ENCODE measurements around the gene PDZRN4. TPM values are rescaled to one million over a fixed set of nuclear protein-coding genes. Genes with fewer than 3 reads are reported as not detected.

PDZRN4 gene
- total RNA-seq, 1 donor from 2014 or later: 24.8 TPM

GRCh38 chr12:41221491-41221890 lies 33.4 kb downstream of the PDZRN4 start:
- H3K27me3 ChIP-seq: no peaks in the 10 kb centered on the region
- no peak overlapping the region for H3K4me3 ChIP-seq
- H3K27ac ChIP-seq: no peak overlapping the region
- H3K4me1 ChIP-seq: peaks cover 10% of the 10 kb centered on the region
- H3K9me3 ChIP-seq: no peaks in the 10 kb centered on the region
- TF ChIP-seq POLR2AphosphoS5 (IDR thresholded peaks at IDR 0.05; ENCODE audit: insufficient read depth in 1 of 2, low read depth in 1 of 2) (no peak), CTCF (IDR thresholded peaks at IDR 0.05) (no peak), POLR2A (IDR thresholded peaks at IDR 0.05) (no peak)
- intact Hi-C loops (cut with DNase I): no loop called here
- no peak for DNase-seq (ENCODE audit: extremely low spot score in 2 of 2)
- no peaks in the 10 kb centered on the region for H3K36me3 ChIP-seq

GRCh38 chr12:41223600-41223999 lies 35.5 kb downstream of the PDZRN4 start:
- no peaks in the 10 kb centered on the region for H3K36me3 ChIP-seq
- no peak overlapping the region for H3K27ac ChIP-seq
- H3K4me1 ChIP-seq: peaks cover 10% of the 10 kb centered on the region
- H3K9me3 ChIP-seq: no peaks in the 10 kb centered on the region
- DNase-seq (ENCODE audit: extremely low spot score in 2 of 2): no peak
- no peak overlapping the region for H3K4me3 ChIP-seq
- TF ChIP-seq POLR2A (IDR thresholded peaks at IDR 0.05): no peak
- no peak for TF ChIP-seq POLR2AphosphoS5 (IDR thresholded peaks at IDR 0.05; ENCODE audit: insufficient read depth in 1 of 2, low read depth in 1 of 2)
- no peak for TF ChIP-seq CTCF (IDR thresholded peaks at IDR 0.05)
- intact Hi-C loops (cut with DNase I): no loop called here
- no peaks in the 10 kb centered on the region for H3K27me3 ChIP-seq

GRCh38 chr12:41224066-41224465 lies 35.9 kb downstream of the PDZRN4 start:
- intact Hi-C loops (cut with DNase I): no loop called here
- no peak overlapping the region for H3K27ac ChIP-seq
- H3K36me3 ChIP-seq: no peaks in the 10 kb centered on the region
- no peak for DNase-seq (ENCODE audit: extremely low spot score in 2 of 2)
- H3K4me1 ChIP-seq: peaks cover 8% of the 10 kb centered on the region
- TF ChIP-seq POLR2AphosphoS5 (IDR thresholded peaks at IDR 0.05; ENCODE audit: insufficient read depth in 1 of 2, low read depth in 1 of 2) (no peak), CTCF (IDR thresholded peaks at IDR 0.05) (no peak), POLR2A (IDR thresholded peaks at IDR 0.05) (no peak)
- no peaks in the 10 kb centered on the region for H3K9me3 ChIP-seq
- H3K27me3 ChIP-seq: no peaks in the 10 kb centered on the region
- H3K4me3 ChIP-seq: no peak overlapping the region

GRCh38 chr12:41225179-41225578 lies 37.1 kb downstream of the PDZRN4 start:
- Histone ChIP-seq H3K4me1 (no peaks in the 10 kb centered on the region), H3K4me3 (no peak overlapping the region), H3K9me3 (no peaks in the 10 kb centered on the region), H3K36me3 (no peaks in the 10 kb centered on the region), H3K27me3 (no peaks in the 10 kb centered on the region), H3K27ac (no peak overlapping the region)
- intact Hi-C loops (cut with DNase I): no loop called here
- TF ChIP-seq POLR2A (IDR thresholded peaks at IDR 0.05): no peak
- no peak for TF ChIP-seq CTCF (IDR thresholded peaks at IDR 0.05)
- TF ChIP-seq POLR2AphosphoS5 (IDR thresholded peaks at IDR 0.05; ENCODE audit: insufficient read depth in 1 of 2, low read depth in 1 of 2): no peak
- no peak for DNase-seq (ENCODE audit: extremely low spot score in 2 of 2)

- Histone ChIP-seq H3K9me3 (no peaks in the 10 kb centered on the region), H3K36me3 (no peaks in the 10 kb centered on the region), H3K4me3 (no peak overlapping the region), H3K4me1 (no peaks in the 10 kb centered on the region), H3K27me3 (no peaks in the 10 kb centered on the region), H3K27ac (no peak overlapping the region)
- no peak for DNase-seq (ENCODE audit: extremely low spot score in 2 of 2)
- intact Hi-C loops (cut with DNase I): no loop called here
- no peak for TF ChIP-seq POLR2AphosphoS5 (IDR thresholded peaks at IDR 0.05; ENCODE audit: insufficient read depth in 1 of 2, low read depth in 1 of 2)
- no peak for TF ChIP-seq POLR2A (IDR thresholded peaks at IDR 0.05)
- no peak for TF ChIP-seq CTCF (IDR thresholded peaks at IDR 0.05)
Observed at GRCh38 chr12:41228066-41228820, 40.1 kb downstream of the PDZRN4 start.
